CD14-positive monocyte (primary cell): ENCODE measurements around the gene CEL. TPM values are rescaled to one million over a fixed set of nuclear protein-coding genes. Genes with fewer than 3 reads are reported as not detected.

Experiments used
- DNase-seq, 3 donors: peaks; one replicate each; pipeline ENCODE4 v3.0.0-alpha.2; 2011 to 2022
- H2AFZ ChIP-seq: 2 replicates; pipeline ENCODE4 v1.6.0; 2012; ENCODE audit warnings: mild to moderate bottlenecking, low read depth, low read length, inconsistent platforms; ENCODE audit not compliant: insufficient read depth, poor library complexity, severe bottlenecking
- H3K27ac ChIP-seq, 2 donors: 1 replicate in 1 of 2; 2 replicates in 1 of 2; pipeline ENCODE4 v1.5.1; 2012 to 2013; ENCODE audit warnings: low read length in 2 of 2, control low read depth in 1 of 2, inconsistent platforms in 1 of 2, low read depth in 1 of 2, mild to moderate bottlenecking in 1 of 2
- H3K27me3 ChIP-seq, 2 donors: one replicate each; pipeline versions ENCODE4 v1.6.0 to v1.6.1; 2011 to 2013; ENCODE audit warnings: low read length in 2 of 2; ENCODE audit not compliant: control insufficient read depth in 2 of 2, insufficient read depth in 2 of 2
- H3K36me3 ChIP-seq, 2 donors: replicated peaks in 1 of 2; 1 replicate in 1 of 2; 2 replicates in 1 of 2; pipeline versions ENCODE4 v1.5.1 to v1.6.1; 2012 to 2013; ENCODE audit warnings: low read length in 2 of 2, control low read depth in 1 of 2, inconsistent platforms in 1 of 2, mild to moderate bottlenecking in 1 of 2; ENCODE audit not compliant: insufficient read depth in 2 of 2, control insufficient read depth in 1 of 2
- H3K4me1 ChIP-seq, 2 donors: 1 replicate in 1 of 2; 2 replicates in 1 of 2; pipeline versions ENCODE4 v1.5.1 to v1.6.1; 2012 to 2013; ENCODE audit warnings: low read length in 2 of 2, control low read depth in 1 of 2, inconsistent platforms in 1 of 2, mild to moderate bottlenecking in 1 of 2, moderate library complexity in 1 of 2; ENCODE audit not compliant: insufficient read depth in 2 of 2, control insufficient read depth in 1 of 2
- H3K4me2 ChIP-seq: replicated peaks from 2 replicates; pipeline ENCODE3; 2012; ENCODE audit warnings: low read length, moderate library complexity, mild to moderate bottlenecking; ENCODE audit not compliant: poor library complexity, severe bottlenecking; ENCODE audit errors: extremely low read depth
- H3K4me3 ChIP-seq, 3 experiments: fragments of 200-600 bp in 1 of 3; sonication (generic) in 1 of 3; replicated peaks in 1 of 3; 1 replicate in 2 of 3; 2 replicates in 1 of 3; pipeline ENCODE4 v1.5.1; 2011 to 2013; ENCODE audit warnings: low read length in 3 of 3, mild to moderate bottlenecking in 3 of 3, control low read depth in 2 of 3, low read depth in 2 of 3, inconsistent platforms in 1 of 3, moderate library complexity in 1 of 3
- H3K79me2 ChIP-seq: 2 replicates; pipeline ENCODE4 v1.6.0; 2012; ENCODE audit warnings: mild to moderate bottlenecking, control low read depth, inconsistent platforms, low read length, moderate library complexity; ENCODE audit not compliant: insufficient read depth
- H3K9ac ChIP-seq: 2 replicates; pipeline ENCODE4 v1.6.0; 2017; ENCODE audit warnings: low read length, mild to moderate bottlenecking; ENCODE audit not compliant: insufficient read depth, poor library complexity, severe bottlenecking
- H3K9me3 ChIP-seq, 2 donors: replicated peaks in 1 of 2; 1 replicate in 1 of 2; 2 replicates in 1 of 2; pipeline versions ENCODE4 v1.5.1 to v1.6.1; 2012 to 2013; ENCODE audit warnings: low read length in 2 of 2, control low read depth in 1 of 2; ENCODE audit not compliant: control insufficient read depth in 1 of 2, insufficient read depth in 1 of 2
- H4K20me1 ChIP-seq: 2 replicates; pipeline ENCODE4 v1.6.0; 2012; ENCODE audit warnings: mild to moderate bottlenecking, low read length, control low read depth, moderate library complexity; ENCODE audit not compliant: insufficient read depth
- H3K27ac Mint-ChIP-seq, 7 donors: one replicate each; pipeline ENCODE4 v1.8.0; 2020; ENCODE audit warnings: mild to moderate bottlenecking in 7 of 7, mixed read lengths in 7 of 7, moderate library complexity in 6 of 7, inconsistent platforms in 2 of 7
- H3K27me3 Mint-ChIP-seq, 3 donors: one replicate each; pipeline ENCODE4 v1.8.0; 2021 to 2022; ENCODE audit warnings: low read depth in 3 of 3, mild to moderate bottlenecking in 3 of 3, mixed read lengths in 3 of 3, moderate library complexity in 3 of 3, inconsistent platforms in 1 of 3
- H3K36me3 Mint-ChIP-seq, 2 donors: one replicate each; pipeline ENCODE4 v1.8.0; 2020; ENCODE audit warnings: mixed read lengths in 2 of 2, inconsistent platforms in 1 of 2, mild to moderate bottlenecking in 1 of 2
- H3K4me1 Mint-ChIP-seq: one replicate; pipeline ENCODE4 v1.8.0; 2020; ENCODE audit warnings: mild to moderate bottlenecking, mixed read lengths
- H3K4me3 Mint-ChIP-seq, 2 donors: one replicate each; pipeline ENCODE4 v1.8.0; 2020; ENCODE audit warnings: mild to moderate bottlenecking in 2 of 2, mixed read lengths in 2 of 2, moderate library complexity in 1 of 2
- H3K9me3 Mint-ChIP-seq, 7 donors: one replicate each; pipeline ENCODE4 v1.8.0; 2020 to 2022; ENCODE audit warnings: mixed read lengths in 7 of 7, mild to moderate bottlenecking in 6 of 7, moderate library complexity in 6 of 7, inconsistent platforms in 2 of 7
- WGBS: methylation state at CpG from one replicate; pipeline ENCODE4 v1.1.5; 2013; ENCODE audit warnings: missing lambda C conversion rate; ENCODE audit not compliant: insufficient coverage; 5-methylcytosine and 5-hydroxymethylcytosine counted together
- intact Hi-C, 2 donors: fragments of 100-400 bp; cut with micrococcal nuclease; formaldehyde crosslinking; loops; one replicate each; pipeline versions ENCODE4 v1.15.0 to v1.15.1; 2023
- polyA plus RNA-seq, 3 donors: library from polyadenylated mRNA; depleted of rRNA in 1 of 3; unstranded in 2 of 3; stranded (reverse) in 1 of 3; fragments of 300-500 nt in 2 of 3; fragments of >200 nt in 1 of 3; fragmentation: Illumina TruSeq in 2 of 3; gene quantifications; 1 replicate in 2 of 3; 2 replicates in 1 of 3; pipeline ENCODE4 v1.2.3, GENCODE V29; 2012 to 2021
- TF ChIP-seq, protein P1 (sequence below): fragments of 200-600 bp; IDR thresholded peaks from one replicate; pipeline ENCODE4 v1.8.0; 2022; ENCODE audit warnings: antibody characterized with exemption, mild to moderate bottlenecking

CEL gene
- polyA plus RNA-seq, 3 donors = 0.24 TPM; not detected in 2

DNA sequence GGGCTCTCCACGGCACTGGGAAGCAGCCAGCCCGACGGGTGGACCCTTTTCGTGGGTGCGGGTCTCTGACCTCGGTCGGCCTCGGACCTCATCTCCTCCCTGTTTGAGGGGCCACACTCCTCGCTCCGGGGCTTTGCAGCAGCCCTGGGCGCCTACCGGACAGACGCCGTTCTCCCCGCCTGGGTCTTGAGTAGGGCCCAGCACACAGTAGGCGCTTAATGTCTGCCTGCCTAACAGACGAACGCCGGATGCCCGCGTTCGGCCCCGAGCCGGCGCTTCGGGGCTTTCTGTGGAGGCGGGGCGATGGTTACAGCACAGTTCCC, 31.8 kb upstream of the CEL start:
- Histone ChIP-seq H4K20me1 (peaks cover 20% of the 10 kb centered on the region), H3K27ac (peak overlapping the region; percentile 64 to 97), H3K27me3 (no peaks in the 10 kb centered on the region), H3K9me3 (no peaks in the 10 kb centered on the region), H2AFZ (peak overlapping the region; percentile 96), H3K4me3 (peak overlapping the region; percentile 73 to 98 (median 80)), H3K79me2 (peaks cover 55% of the 10 kb centered on the region), H3K4me1 (peaks cover 20 to 29% of the 10 kb centered on the region in 2 donors), H3K36me3 (peaks cover 0 to 11% of the 10 kb centered on the region in 2 donors), H3K4me2 (peak overlapping the region; percentile 95), H3K9ac (peak overlapping the region; percentile 99)
- intact Hi-C loops = loop anchor here (5.0 to 10.0 kb wide), 5 partner anchors 67 to 455 kb away; partner anchors contain the start of genes STKLD1 (in 1 of the 2) and SURF4 (in 1 of the 2)
- TF ChIP-seq, protein P1, sequence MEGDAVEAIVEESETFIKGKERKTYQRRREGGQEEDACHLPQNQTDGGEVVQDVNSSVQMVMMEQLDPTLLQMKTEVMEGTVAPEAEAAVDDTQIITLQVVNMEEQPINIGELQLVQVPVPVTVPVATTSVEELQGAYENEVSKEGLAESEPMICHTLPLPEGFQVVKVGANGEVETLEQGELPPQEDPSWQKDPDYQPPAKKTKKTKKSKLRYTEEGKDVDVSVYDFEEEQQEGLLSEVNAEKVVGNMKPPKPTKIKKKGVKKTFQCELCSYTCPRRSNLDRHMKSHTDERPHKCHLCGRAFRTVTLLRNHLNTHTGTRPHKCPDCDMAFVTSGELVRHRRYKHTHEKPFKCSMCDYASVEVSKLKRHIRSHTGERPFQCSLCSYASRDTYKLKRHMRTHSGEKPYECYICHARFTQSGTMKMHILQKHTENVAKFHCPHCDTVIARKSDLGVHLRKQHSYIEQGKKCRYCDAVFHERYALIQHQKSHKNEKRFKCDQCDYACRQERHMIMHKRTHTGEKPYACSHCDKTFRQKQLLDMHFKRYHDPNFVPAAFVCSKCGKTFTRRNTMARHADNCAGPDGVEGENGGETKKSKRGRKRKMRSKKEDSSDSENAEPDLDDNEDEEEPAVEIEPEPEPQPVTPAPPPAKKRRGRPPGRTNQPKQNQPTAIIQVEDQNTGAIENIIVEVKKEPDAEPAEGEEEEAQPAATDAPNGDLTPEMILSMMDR = no peak
- peak overlapping the region; percentile 92 to 99 (median 97) for H3K27ac Mint-ChIP-seq
- H3K27me3 Mint-ChIP-seq = peaks cover 0 to 5% (median 3%) of the 10 kb centered on the region in 3 donors
- H3K4me3 Mint-ChIP-seq = peak overlapping the region; percentile 92 to 98
- H3K4me1 Mint-ChIP-seq = peaks cover 34% of the 10 kb centered on the region
- H3K36me3 Mint-ChIP-seq = peaks cover 1 to 13% of the 10 kb centered on the region in 2 donors
- WGBS = under 1% methylated on average over 28 of the region's 28 CpGs
- DNase-seq = no peak
- peaks cover 0 to 6% (median 0%) of the 10 kb centered on the region in 7 donors for H3K9me3 Mint-ChIP-seq

DNA sequence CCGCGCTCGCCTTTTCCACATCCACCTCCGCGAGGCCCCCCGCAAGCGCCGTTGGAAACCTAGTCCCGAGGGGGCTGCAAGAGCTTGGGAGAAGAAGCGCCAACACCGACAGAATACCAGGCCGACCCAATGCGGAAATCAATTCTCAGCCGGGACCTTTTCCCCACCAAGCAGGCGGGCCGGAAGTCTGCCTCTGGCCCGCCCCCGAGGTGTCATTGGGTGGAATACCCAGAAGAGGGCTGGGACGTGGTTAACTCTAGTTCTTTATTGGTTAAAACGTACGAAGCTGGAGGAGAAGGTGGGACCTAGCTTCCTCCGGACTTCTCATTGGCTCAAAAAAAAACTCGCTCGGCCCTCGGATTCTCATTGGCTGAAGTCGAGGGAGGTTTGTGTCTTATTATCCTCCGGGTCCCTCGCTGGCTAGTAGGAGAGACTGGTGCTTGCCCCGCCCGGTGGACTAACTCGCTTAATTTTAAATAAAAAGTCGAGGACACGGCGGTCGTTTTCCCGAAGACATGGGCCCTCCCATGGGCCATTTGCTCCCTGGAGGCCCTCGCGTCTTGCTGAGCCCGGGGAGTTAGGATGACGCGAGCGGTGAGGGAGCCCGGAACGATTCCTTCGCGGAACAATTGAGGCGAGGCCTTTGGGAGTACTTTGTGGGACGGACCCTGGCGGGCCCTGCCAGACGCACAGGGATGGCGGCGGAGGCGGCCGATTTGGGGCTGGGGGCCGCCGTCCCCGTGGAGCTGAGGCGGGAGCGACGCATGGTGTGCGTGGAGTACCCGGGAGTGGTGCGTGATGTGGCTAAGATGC, 31.3 kb upstream of the CEL start, which contains the start of gene GTF3C5:
TSS of gene GTF3C5 (plus strand) at position 681 of the 813 bp plus-strand sequence. CDS start at position 696, 15 bp downstream.
- peaks cover 0 to 5% (median 3%) of the 10 kb centered on the region in 3 donors for H3K27me3 Mint-ChIP-seq
- DNase-seq = peak; percentile 96 to 99 (median 97)
- intact Hi-C loops = loop anchor here (5.0 to 10.0 kb wide), 4 partner anchors 67 to 344 kb away; partner anchors contain the start of genes STKLD1 (in 1 of the 2) and SURF4 (in 1 of the 2)
- WGBS = under 1% methylated on average over 61 of the region's 63 CpGs
- Histone ChIP-seq H3K4me1 (peaks cover 25 to 35% of the 10 kb centered on the region in 2 donors), H3K4me3 (peak within 1 kb of the TSS; percentile 73 to 98 (median 82)), H3K9me3 (no peaks in the 10 kb centered on the region), H3K27ac (peak within 1 kb of the TSS; percentile 64 to 97), H3K27me3 (no peaks in the 10 kb centered on the region), H2AFZ (peak within 1 kb of the TSS; percentile 96), H3K36me3 (peaks cover 0 to 11% of the 10 kb centered on the region in 2 donors), H3K9ac (peak within 1 kb of the TSS; percentile 99), H4K20me1 (peaks cover 26% of the 10 kb centered on the region), H3K4me2 (peak within 1 kb of the TSS; percentile 95), H3K79me2 (peaks cover 60% of the 10 kb centered on the region)
- peaks cover 40% of the 10 kb centered on the region for H3K4me1 Mint-ChIP-seq
- H3K9me3 Mint-ChIP-seq = peaks cover 0 to 6% (median 0%) of the 10 kb centered on the region in 7 donors
- peak within 1 kb of the TSS; percentile 93 to 99 (median 97) for H3K27ac Mint-ChIP-seq
- H3K4me3 Mint-ChIP-seq = peak within 1 kb of the TSS; percentile 98 to 99
- peaks cover 1 to 13% of the 10 kb centered on the region in 2 donors for H3K36me3 Mint-ChIP-seq
- TF ChIP-seq, protein P1 = no peak
